ENCODE data around the gene KCNQ1.

Gene KCNQ1

DNA sequence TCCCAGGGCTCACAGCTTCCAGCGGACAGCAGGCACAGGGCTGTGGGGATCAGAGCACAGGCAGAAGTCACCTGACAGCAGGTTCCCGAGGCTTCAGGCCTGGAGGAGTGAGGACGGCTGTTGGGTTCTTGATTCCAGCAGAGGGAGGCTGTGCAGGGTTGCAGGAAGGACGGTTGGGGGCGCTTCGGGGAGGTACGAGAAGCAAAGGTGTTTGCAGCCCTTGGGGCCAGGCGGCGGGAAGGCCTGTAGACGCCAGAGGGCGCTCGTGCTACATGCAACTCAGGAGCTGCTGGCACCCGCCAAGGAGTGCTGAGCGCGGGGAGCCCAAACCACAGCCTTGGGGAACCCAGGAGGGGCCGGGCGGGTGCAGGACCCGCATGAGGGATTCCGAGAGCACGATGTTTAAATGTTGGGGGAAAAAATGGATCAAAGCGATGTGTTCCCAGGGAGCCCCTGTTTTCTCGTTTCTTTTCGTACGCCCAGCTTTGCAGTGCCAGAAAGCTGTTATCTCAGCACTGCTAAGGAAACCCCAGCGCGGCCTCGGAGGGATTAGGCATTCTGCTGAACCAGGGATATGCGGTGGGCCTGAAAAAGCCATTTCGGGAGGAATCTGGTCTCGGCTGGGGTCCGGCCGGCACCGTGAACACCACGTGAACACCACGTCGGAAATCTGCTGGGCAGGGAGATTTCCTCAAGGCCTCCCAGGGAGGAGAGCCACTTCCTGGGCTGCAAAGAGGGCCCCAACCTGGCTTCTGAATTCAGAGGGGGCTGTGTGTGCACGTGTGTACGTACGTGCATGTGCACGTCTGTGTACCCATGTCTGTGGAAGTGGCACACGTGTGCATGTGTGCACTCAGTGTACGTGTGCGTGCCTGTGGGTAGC lies 88.1 kb downstream of the KCNQ1 start:
- TF ChIP-seq, protein P1, sequence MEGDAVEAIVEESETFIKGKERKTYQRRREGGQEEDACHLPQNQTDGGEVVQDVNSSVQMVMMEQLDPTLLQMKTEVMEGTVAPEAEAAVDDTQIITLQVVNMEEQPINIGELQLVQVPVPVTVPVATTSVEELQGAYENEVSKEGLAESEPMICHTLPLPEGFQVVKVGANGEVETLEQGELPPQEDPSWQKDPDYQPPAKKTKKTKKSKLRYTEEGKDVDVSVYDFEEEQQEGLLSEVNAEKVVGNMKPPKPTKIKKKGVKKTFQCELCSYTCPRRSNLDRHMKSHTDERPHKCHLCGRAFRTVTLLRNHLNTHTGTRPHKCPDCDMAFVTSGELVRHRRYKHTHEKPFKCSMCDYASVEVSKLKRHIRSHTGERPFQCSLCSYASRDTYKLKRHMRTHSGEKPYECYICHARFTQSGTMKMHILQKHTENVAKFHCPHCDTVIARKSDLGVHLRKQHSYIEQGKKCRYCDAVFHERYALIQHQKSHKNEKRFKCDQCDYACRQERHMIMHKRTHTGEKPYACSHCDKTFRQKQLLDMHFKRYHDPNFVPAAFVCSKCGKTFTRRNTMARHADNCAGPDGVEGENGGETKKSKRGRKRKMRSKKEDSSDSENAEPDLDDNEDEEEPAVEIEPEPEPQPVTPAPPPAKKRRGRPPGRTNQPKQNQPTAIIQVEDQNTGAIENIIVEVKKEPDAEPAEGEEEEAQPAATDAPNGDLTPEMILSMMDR (IDR thresholded peaks at IDR 0.05; ENCODE audit: insufficient read depth, missing control alignments) = peak; percentile 94
- DNase-seq (ENCODE audit: insufficient read length, low spot score) = peak; percentile 48
- no peak for FAIRE-seq

DNA sequence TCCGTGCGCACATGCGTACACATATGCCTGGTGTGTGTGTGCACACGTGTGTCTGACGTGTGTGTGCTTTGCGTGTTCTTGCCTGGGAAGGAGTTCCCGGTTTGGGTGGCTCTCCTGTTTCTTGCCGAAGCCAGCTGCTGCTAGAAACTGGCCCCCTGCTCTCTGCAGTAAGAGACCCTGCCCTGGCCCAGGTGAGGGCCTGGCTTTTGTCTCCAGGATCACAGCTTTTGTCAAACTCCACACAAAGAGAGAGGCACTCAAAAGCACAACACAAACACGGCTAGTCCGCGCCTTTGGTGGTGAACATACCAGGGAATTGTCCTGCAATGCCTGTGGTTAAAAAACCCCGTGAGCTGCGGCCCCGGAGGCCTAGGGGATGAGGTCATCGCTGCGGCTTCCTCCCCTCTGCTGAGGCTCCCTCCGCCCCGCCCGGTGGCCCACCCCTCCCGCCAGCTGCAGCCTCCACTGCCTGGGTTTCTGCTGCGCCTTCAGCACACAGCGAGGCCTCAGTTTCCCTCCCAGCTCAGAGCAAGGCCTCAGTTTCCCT lies 88.9 kb downstream of the KCNQ1 start:
- no peak for FAIRE-seq
- DNase-seq (ENCODE audit: insufficient read length, low spot score) = no peak
- TF ChIP-seq, protein P1 (IDR thresholded peaks at IDR 0.05; ENCODE audit: insufficient read depth, missing control alignments) = no peak

DNA sequence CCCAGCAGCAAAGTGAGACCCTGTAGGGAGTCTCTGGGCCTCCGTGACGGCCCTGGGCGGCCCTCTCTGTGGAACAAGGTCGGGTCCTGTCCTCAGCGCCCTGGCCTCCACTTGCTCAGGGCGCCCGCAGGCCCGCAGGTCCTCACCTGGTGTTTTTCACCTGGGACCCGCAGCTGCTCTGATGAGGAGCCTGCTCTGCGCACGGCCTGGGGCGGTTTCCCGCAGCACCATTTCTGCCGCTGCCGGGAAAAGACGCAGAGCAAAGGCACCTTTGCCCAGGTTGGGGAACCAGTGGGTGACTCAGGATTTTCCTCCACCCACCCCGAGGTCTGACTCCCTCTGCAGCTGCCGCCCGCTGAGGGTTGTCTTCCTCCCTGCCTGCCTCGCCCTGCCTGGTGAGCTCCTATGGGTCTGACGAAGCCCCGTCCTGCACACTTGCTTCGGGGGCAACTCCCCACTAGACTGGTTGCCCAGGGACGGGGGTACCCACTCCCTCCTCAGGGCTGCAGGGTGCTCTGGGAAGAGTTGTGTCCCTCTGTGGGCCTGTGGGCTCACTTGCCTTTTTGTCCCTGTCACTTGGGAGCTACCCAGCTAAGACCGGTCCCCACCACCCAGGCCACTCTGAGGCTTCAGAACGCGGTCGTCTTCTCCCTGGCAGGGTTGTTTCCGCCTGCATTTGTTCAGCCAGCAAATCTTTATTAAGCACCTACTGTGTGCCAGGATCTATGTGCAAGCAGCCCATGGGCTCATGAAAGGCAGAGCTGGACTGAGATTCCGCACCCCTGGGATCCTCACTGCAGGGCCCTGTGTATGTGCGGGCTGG lies 89.5 kb downstream of the KCNQ1 start:
- DNase-seq (ENCODE audit: insufficient read length, low spot score) (no peak), FAIRE-seq (no peak)
- TF ChIP-seq, protein P1 (IDR thresholded peaks at IDR 0.05; ENCODE audit: insufficient read depth, missing control alignments) = no peak

DNA sequence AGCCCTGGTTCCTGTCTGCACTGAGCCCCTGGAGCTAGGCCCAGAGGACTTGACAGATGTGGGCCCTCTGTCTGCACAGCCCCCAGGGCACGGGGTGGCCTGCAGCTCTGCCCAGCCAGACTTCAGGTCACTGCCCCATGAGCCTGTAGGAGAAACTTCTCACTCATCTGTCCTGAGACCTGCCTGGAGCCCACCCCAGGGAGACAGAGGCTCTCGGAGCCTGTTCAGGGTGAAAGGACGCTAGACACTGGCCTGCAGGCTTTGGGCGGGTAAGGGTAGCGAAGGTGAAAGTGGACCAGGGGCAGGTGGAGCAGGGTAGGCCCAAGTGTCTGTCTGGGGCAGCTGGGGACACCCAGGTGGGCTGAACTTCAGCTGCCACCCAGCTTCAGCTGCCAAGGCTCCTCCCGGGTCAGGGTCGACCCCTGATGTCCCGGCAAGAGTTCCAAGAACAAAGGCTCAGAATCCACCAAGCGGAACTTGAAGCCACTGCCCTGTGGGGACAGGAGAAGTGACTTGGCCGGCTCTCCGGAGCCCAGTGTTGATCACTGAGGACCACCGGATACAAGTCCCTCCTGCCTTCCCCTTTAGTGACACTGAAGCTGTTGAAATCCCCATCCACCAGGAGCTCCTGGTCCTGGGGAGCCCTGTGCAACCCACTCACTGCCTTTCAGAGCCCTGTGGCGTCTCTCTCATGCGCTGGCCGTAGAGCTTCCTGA lies 90.3 kb downstream of the KCNQ1 start:
- TF ChIP-seq, protein P1 (IDR thresholded peaks at IDR 0.05; ENCODE audit: insufficient read depth, missing control alignments) = no peak
- no peak for FAIRE-seq
- no peak for DNase-seq (ENCODE audit: insufficient read length, low spot score)

DNA sequence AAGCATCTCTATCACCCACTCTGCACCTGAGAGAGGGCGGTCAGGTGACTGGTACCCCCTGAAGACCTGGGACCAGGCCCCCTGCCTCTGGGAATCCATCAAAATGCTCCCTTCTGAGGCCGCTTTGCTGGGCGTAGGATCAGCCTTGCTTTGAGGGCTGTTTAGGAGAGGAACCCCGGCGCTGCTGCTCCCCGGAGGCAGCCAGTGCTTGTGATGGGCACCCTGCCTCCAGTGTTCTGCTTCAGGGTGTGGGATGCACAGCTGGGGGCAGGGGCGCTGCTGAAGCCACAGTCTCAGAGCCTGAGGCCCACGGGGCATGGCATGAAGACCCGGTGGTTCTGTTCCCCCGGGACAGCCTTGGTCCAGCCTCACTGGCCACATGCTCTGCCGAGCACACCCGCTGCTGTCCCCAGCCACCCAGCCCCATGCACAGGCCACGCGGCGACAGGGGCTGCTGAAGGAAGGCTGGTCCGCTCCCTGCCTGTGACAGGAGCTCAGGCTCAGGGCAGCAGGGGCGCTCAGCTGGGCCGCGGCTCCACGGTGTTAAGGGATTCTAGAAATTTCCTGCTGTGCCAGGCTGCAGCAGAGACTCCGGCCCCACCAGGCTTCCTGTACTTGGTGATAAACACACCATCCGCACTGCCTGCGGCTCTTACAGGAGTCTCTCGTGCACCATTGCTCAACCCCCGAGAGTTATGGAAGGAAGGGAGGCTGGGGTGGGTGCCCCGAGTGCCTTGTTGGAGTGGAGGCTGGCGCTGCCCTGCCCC lies 91.0 kb downstream of the KCNQ1 start:
- DNase-seq (ENCODE audit: insufficient read length, low spot score) = no peak
- FAIRE-seq = no peak
- TF ChIP-seq, protein P1 (IDR thresholded peaks at IDR 0.05; ENCODE audit: insufficient read depth, missing control alignments) = no peak

DNA sequence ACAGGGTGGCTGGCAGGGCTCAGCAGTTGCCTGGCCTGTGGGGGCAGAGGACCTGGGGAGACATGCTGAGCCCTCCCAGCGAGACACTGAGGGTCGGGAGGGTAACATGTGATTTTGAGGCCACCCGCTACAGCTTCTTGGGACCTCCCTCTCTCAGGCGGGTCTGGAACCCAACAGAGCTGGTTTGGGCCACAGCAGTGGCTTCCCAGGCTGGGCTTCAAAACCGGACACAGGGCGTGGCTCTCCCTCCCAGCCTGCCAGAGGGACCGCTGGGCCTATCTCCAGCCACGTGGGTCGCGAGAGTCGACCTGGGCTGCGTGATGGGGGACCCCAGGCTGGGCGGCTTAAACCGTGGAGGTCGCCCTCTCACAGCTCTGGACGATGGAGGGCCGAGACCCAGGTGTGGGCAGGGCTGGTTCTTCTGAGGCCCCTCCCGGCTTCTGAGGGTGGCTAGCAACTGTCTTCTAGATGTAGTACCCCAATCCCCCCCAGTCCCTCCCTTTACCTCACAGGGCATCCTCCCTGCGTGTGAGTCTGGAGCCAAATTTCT lies 91.7 kb downstream of the KCNQ1 start:
- no peak for FAIRE-seq
- no peak for DNase-seq (ENCODE audit: insufficient read length, low spot score)
- TF ChIP-seq, protein P1 (IDR thresholded peaks at IDR 0.05; ENCODE audit: insufficient read depth, missing control alignments) = no peak
